H1 (cell line): ENCODE data around the gene BASP1. TPM values are rescaled to one million over a fixed set of nuclear protein-coding genes. Genes with fewer than 3 reads are reported as not detected.
"Not testable (repeated sequence)": the region's sequence is repeated elsewhere in the genome, so short reads cannot be mapped to it uniquely, and the experiment has no call there.

Source experiments
- CTCF ChIA-PET: fragments of 300-600 bp; sonication (Branson Sonifier 250); formaldehyde crosslinking; loops from one replicate; lab custom pipeline; 2021; ENCODE audit not compliant: partially characterized antibody; lab: Charles Lee
- POLR2A ChIA-PET: fragments of 300-600 bp; sonication (Branson Sonifier 250); formaldehyde crosslinking; loops from one replicate; lab custom pipeline; 2021; ENCODE audit warnings: inconsistent platforms; ENCODE audit not compliant: partially characterized antibody; lab: Charles Lee
- DNase-seq, 2 experiments: peaks; one replicate each; pipeline versions ENCODE4 v3.0.0 to v3.0.0-alpha.2; 2010 to 2022; ENCODE audit warnings: low spot score in 2 of 2, low read depth in 1 of 2, mixed read lengths in 1 of 2
- FAIRE-seq: peaks from 2 replicates; lab custom pipeline; 2011; peaks lifted over from hg19 to GRCh38; lab: Jason Lieb, UNC
- H2AFZ ChIP-seq: 2 replicates; pipeline ENCODE4 v1.8.1; 2012; ENCODE audit warnings: low read length, inconsistent platforms
- H2AK5ac ChIP-seq: 2 replicates; pipeline ENCODE4 v1.6.1; 2013; ENCODE audit warnings: low read depth, low read length
- H2BK120ac ChIP-seq: replicated peaks from 2 replicates; pipeline ENCODE3; 2013; ENCODE audit warnings: low read depth, low read length, inconsistent platforms
- H2BK12ac ChIP-seq: 2 replicates; pipeline ENCODE4 v1.6.1; 2013; ENCODE audit warnings: low read depth, low read length
- H2BK15ac ChIP-seq: 2 replicates; pipeline ENCODE4 v1.6.1; 2013; ENCODE audit warnings: low read length
- H2BK20ac ChIP-seq: 2 replicates; pipeline ENCODE4 v1.6.1; 2013; ENCODE audit warnings: low read length
- H2BK5ac ChIP-seq: 2 replicates; pipeline ENCODE4 v1.6.1; 2013; ENCODE audit warnings: low read depth, low read length
- H3K14ac ChIP-seq: 2 replicates; pipeline ENCODE4 v1.6.1; 2013; ENCODE audit warnings: inconsistent platforms; ENCODE audit not compliant: insufficient read length
- H3K18ac ChIP-seq: 2 replicates; pipeline ENCODE4 v1.6.1; 2013; ENCODE audit warnings: low read length; ENCODE audit errors: extremely low read depth
- H3K23ac ChIP-seq: 2 replicates; pipeline ENCODE4 v1.6.1; 2013; ENCODE audit warnings: inconsistent platforms; ENCODE audit not compliant: insufficient read length
- H3K23me2 ChIP-seq: 2 replicates; pipeline ENCODE4 v1.6.1; 2013; ENCODE audit warnings: low read depth, low read length
- H3K27ac ChIP-seq: 2 replicates; pipeline ENCODE4 v1.6.1; 2011; ENCODE audit warnings: low read depth, low read length, inconsistent platforms
- H3K27me3 ChIP-seq, 4 experiments: replicated peaks in 1 of 4; 1 replicate in 1 of 4; 2 replicates in 3 of 4; pipeline versions ENCODE4 v1.6.1 to v1.8.1; 2011 to 2013; ENCODE audit warnings: low read length in 3 of 4, mild to moderate bottlenecking in 3 of 4, inconsistent platforms in 2 of 4, mixed read lengths in 2 of 4, moderate library complexity in 1 of 4; ENCODE audit not compliant: control insufficient read depth in 3 of 4, insufficient read depth in 3 of 4; ENCODE audit errors: extremely low read depth in 1 of 4
- H3K36me3 ChIP-seq, 4 experiments: 2 replicates each; pipeline versions ENCODE4 v1.6.1 to v1.8.1; 2011 to 2013; ENCODE audit warnings: mild to moderate bottlenecking in 4 of 4, low read length in 3 of 4, moderate library complexity in 2 of 4, control low read depth in 1 of 4, inconsistent platforms in 1 of 4; ENCODE audit not compliant: insufficient read depth in 4 of 4, control insufficient read depth in 2 of 4
- H3K4ac ChIP-seq: replicated peaks from 2 replicates; pipeline ENCODE3; 2013; ENCODE audit warnings: low read length, low read depth, mixed read lengths, inconsistent platforms; ENCODE audit not compliant: insufficient read length
- H3K4me1 ChIP-seq, 4 experiments: replicated peaks in 1 of 4; 1 replicate in 1 of 4; 2 replicates in 3 of 4; pipeline versions ENCODE4 v1.6.1 to v1.8.1; 2011 to 2013; ENCODE audit warnings: low read length in 3 of 4, inconsistent platforms in 2 of 4, mixed read lengths in 1 of 4; ENCODE audit not compliant: insufficient read depth in 4 of 4, control insufficient read depth in 3 of 4
- H3K4me2 ChIP-seq, 2 experiments: 2 replicates each; pipeline versions ENCODE4 v1.6.1 to v1.8.1; 2011 to 2013; ENCODE audit warnings: low read depth in 2 of 2, low read length in 2 of 2, control low read depth in 1 of 2, inconsistent platforms in 1 of 2, mild to moderate bottlenecking in 1 of 2; ENCODE audit not compliant: insufficient read depth in 1 of 2
- H3K4me3 ChIP-seq, 4 experiments: fragments of 200-600, 300-600 bp in 1 of 4; sonication (generic), shearing (Covaris generic), sonication (Bioruptor Twin) in 1 of 4; 2 replicates each; pipeline versions ENCODE4 v1.5.1 to v1.8.1; 2011 to 2016; ENCODE audit warnings: low read length in 4 of 4, low read depth in 3 of 4, control low read depth in 2 of 4, inconsistent platforms in 2 of 4, mild to moderate bottlenecking in 2 of 4, mixed read lengths in 1 of 4, moderate library complexity in 1 of 4; ENCODE audit not compliant: insufficient read depth in 2 of 4; ENCODE audit errors: extremely low read depth in 1 of 4
- H3K56ac ChIP-seq: replicated peaks from 2 replicates; pipeline ENCODE3; 2013; ENCODE audit warnings: low read depth, mild to moderate bottlenecking, mixed read lengths, low read length, inconsistent platforms; ENCODE audit not compliant: insufficient read length
- H3K79me1 ChIP-seq: 2 replicates; pipeline ENCODE4 v1.6.1; 2013; ENCODE audit warnings: low read depth, low read length, control low read depth
- H3K79me2 ChIP-seq, 2 experiments: 2 replicates each; pipeline versions ENCODE4 v1.6.1 to v1.8.1; 2012 to 2013; ENCODE audit warnings: low read length in 2 of 2, mild to moderate bottlenecking in 2 of 2, inconsistent platforms in 1 of 2; ENCODE audit not compliant: insufficient read depth in 2 of 2, control insufficient read depth in 1 of 2
- H3K9ac ChIP-seq, 4 experiments: replicated peaks in 1 of 4; 1 replicate in 1 of 4; 2 replicates in 3 of 4; pipeline versions ENCODE4 v1.6.1 to v1.8.1; 2011 to 2013; ENCODE audit warnings: low read depth in 3 of 4, low read length in 3 of 4, control low read depth in 2 of 4, mild to moderate bottlenecking in 2 of 4, moderate library complexity in 2 of 4, inconsistent platforms in 1 of 4; ENCODE audit errors: extremely low read depth in 1 of 4
- H3K9me3 ChIP-seq, 2 experiments: 2 replicates each; pipeline versions ENCODE4 v1.6.1 to v1.8.1; 2012 to 2013; ENCODE audit warnings: mild to moderate bottlenecking in 2 of 2, moderate library complexity in 2 of 2, control low read depth in 1 of 2, inconsistent platforms in 1 of 2, low read depth in 1 of 2, low read length in 1 of 2, mixed read lengths in 1 of 2; ENCODE audit not compliant: insufficient read depth in 2 of 2
- H4K20me1 ChIP-seq, 2 experiments: replicated peaks in 1 of 2; 2 replicates each; pipeline versions ENCODE3 to v1.8.1; 2011 to 2013; ENCODE audit warnings: inconsistent platforms in 2 of 2, low read length in 2 of 2, mild to moderate bottlenecking in 1 of 2; ENCODE audit not compliant: insufficient read depth in 2 of 2, control insufficient read depth in 1 of 2
- H4K5ac ChIP-seq: 2 replicates; pipeline ENCODE4 v1.6.1; 2013; ENCODE audit warnings: low read length, low read depth, mixed read lengths, inconsistent platforms; ENCODE audit not compliant: insufficient read length
- H4K8ac ChIP-seq: 2 replicates; pipeline ENCODE4 v1.8.0; 2013; ENCODE audit warnings: mild to moderate bottlenecking, moderate library complexity, low read length, inconsistent platforms; ENCODE audit not compliant: insufficient read depth; ENCODE audit errors: extremely low read depth
- H4K91ac ChIP-seq: replicated peaks from 2 replicates; pipeline ENCODE3; 2013; ENCODE audit warnings: low read length, mixed read lengths, inconsistent platforms; ENCODE audit not compliant: insufficient read length
- WGBS, 2 experiments: shearing (Covaris generic) in 1 of 2; methylation state at CpG; one replicate each; pipeline versions ENCODE4 v1.1.6 to v1.1.7; 2013 to 2015; ENCODE audit warnings: low lambda C conversion rate in 2 of 2, mixed read lengths in 2 of 2, inconsistent platforms in 1 of 2, low coverage in 1 of 2, missing lambda C conversion rate in 1 of 2; ENCODE audit not compliant: insufficient replicate concordance in 2 of 2, insufficient coverage in 1 of 2, insufficient read length in 1 of 2; ENCODE audit errors: extremely low coverage in 1 of 2, missing lambda C conversion rate in 1 of 2; 5-methylcytosine and 5-hydroxymethylcytosine counted together
- polyA plus RNA-seq, 7 experiments: library from polyadenylated mRNA; depleted of rRNA in 3 of 7; stranded (reverse) in 5 of 7; unstranded in 2 of 7; fragments of >200 nt in 5 of 7; fragments of 200-250 nt in 2 of 7; gene quantifications; 1 replicate in 5 of 7; 2 replicates in 1 of 7; 4 replicates in 1 of 7; pipeline versions ENCODE4 v1.2.1 to v1.2.3, GENCODE V29; 2011 to 2013; ENCODE audit warnings: missing spikeins in 2 of 7, mixed read lengths in 2 of 7
- total RNA-seq: library from RNA; stranded (reverse); fragmentation: NEBNext Ultra II Directional; extraction: Animal tissue kit (Norgen Biotek cat#: 25700); gene quantifications from 2 replicates; pipeline ENCODE4 v1.2.1, GENCODE V29; 2021

BASP1 gene
- total and polyA plus RNA-seq, 2 of the 8 experiments (the other 6 are each of a cell fraction or from before 2014, with no cell fraction given) = 95.2 to 104 TPM

- H3K23ac ChIP-seq, H2AFZ ChIP-seq, H3K79me2 ChIP-seq, H3K18ac ChIP-seq, H2BK120ac ChIP-seq, H2BK12ac ChIP-seq, H3K79me1 ChIP-seq, H4K20me1 ChIP-seq, H3K9ac ChIP-seq, H3K27ac ChIP-seq, H4K5ac ChIP-seq, H3K27me3 ChIP-seq, DNase-seq, H2AK5ac ChIP-seq, H3K4me3 ChIP-seq, H3K23me2 ChIP-seq, FAIRE-seq, H3K36me3 ChIP-seq, POLR2A ChIA-PET, H3K9me3 ChIP-seq, H3K4me2 ChIP-seq, H2BK5ac ChIP-seq, H2BK20ac ChIP-seq, H2BK15ac ChIP-seq, H4K91ac ChIP-seq, H4K8ac ChIP-seq, H3K4ac ChIP-seq, H3K56ac ChIP-seq, H3K14ac ChIP-seq, H3K4me1 ChIP-seq: not testable (repeated sequence)
- CTCF ChIA-PET = interaction anchor here (0.7 to 4.9 kb wide), 36 partner anchors 10 to 708 kb away, joined by 3 to 60 read pairs (median 9); no protein-coding TSS in a partner anchor
- 88% methylated on average over 8 of the region's 10 CpGs; no CpG with 5 or more reads in 1 of the 2 experiments for WGBS, 2 experiments
Measured at GRCh38 chr5:17191574-17191973, 25.9 kb upstream of the BASP1 start.
